HG03095 (cell line): ENCODE measurements around the gene HSPA1A.
"Not testable (repeated sequence)": the region's sequence is repeated elsewhere in the genome, so short reads cannot be mapped to it uniquely, and the experiment has no call there.

ENCODE experiments used
- ATAC-seq: cut with Tn5 transposase; IDR thresholded peaks from one replicate; pipeline ENCODE4 v1.9.1; 2021; ENCODE audit warnings: moderate library complexity; ENCODE audit not compliant: unreplicated experiment

HSPA1A gene

DNA sequence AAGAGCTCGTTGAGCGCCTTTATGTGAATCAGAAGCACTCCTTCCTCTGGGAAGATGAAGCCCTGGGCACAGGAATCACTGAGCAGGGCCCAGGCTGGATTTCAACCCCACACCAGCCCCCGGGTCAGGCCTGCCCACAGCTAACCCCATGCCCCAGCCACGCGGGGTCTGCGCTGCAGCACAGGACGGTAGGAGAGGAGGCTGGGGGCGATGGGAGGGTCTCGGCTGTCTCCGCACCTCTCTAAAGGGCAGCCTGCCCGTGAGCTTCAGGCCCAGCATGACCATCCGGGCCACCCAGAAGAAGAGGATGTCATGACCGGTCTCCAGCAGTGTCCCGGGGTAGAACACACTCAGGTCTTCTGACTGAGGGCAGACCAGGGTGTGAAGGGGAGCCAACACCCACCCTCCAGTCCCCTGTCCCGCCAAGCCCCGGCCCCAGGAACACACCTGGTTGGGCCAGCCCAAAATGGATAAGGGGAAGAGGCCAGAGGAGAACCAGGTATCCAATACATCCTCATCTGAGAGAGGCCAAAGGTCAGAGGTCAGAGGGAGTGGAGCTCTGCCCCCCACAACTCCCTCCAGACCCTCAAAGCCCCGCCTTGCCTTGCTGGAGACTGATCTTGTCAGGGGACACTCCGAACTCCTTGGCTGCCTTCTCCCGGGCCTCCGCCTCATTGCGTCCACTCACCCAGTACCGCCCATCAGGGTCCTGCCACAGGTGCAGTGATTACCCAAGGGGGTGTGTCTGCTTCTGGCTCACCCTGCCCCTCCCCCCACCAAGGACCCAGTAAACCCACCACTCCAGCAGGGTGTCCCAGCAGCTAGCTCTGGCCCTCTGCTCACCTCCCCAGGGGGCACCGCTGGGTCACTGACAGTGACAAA lies 33.9 kb upstream of the HSPA1A start:
- ATAC-seq = no peak

DNA sequence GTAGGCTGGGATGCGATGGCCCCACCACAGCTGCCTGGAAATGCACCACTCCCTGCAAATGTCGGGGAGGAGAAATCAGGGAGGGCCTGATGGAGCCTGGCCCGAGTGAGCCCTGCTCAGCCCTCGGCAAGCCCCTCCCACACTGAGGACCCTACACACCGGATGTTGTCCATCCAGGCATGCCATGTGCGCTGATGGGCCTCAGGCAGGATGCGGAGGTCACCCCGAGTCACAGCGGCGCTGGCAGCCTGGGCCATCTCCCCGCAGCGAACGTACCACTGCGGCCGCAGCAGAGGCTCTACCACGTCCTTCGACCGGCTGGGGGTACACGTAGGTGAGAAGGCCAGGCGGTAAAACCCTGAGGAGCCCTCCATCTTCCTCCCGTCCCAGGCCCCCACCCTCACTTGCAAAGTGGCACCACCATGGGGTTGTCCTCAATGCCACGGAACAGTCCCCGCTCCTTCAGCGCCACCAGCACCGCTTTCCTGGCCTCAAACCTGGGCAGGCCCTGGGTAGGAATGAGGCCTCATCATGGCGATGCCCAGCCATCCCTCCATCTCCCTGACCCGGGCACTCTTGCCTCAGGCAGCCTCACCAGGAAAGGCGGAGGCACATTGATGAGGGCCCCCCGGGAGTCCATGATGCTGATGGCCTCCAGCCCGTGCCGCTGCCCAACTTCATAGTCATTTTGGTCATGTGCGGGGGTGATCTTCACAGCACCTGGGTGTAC lies 33.1 kb upstream of the HSPA1A start:
- no peak for ATAC-seq

DNA sequence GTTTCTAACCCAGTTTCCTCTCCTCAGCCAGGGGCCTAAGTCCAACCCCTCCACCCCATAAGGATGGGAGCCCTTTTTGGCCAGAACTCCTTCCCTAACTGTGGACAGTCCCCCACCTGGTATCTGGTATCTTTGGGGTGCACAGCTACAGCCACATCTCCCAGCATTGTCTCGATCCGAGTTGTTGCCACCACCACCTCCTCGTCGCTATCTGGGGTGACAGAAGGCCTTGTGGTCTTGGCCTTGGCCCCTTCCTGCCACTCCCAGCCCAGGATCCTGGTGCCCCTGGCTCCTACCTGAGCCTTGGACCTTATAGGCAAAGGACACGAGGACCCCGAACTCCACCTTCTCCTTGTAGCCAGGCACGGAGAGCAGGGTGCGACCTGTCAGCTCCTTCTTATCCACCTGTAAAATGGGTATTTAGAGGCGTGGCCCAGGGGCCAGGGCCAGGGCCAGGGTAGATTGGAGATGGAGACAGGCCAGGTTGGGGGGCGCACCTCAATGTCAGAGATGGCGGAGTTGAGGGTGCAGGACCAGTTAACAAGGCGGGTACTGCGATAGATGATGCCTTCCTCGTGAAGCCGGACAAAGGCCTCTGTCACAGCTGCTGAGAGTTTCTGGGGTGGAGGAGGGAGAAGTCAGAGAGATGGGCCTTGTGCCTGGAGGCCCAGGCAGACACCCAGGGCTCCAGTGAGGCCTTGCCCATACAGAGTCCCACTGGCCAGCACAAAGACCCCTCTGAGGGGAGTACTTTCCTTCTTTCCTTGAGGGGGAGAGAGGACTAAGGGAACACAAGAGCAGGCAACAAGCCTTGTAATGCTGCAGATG lies 31.0 kb upstream of the HSPA1A start:
- no peak for ATAC-seq

DNA sequence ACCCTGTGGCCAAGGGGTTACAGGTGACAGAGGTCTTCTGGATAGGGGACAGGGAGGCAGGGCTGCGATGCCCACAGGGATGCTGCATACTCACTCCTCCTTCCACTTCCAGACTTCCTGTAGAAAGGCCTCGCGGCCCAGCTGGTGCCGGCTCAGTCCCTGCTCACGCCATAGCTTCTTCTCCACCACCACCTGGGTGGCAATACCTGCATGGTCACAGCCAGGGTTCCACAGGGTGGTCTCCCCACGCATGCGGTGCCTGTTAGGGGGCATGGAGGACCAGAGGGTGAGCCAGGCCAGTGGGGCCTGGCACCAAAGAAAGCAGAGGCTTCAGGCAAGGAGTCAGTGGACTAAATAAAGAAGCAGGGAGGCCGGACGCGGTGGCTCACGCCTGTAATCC lies 29.9 kb upstream of the HSPA1A start:
- no peak for ATAC-seq

DNA sequence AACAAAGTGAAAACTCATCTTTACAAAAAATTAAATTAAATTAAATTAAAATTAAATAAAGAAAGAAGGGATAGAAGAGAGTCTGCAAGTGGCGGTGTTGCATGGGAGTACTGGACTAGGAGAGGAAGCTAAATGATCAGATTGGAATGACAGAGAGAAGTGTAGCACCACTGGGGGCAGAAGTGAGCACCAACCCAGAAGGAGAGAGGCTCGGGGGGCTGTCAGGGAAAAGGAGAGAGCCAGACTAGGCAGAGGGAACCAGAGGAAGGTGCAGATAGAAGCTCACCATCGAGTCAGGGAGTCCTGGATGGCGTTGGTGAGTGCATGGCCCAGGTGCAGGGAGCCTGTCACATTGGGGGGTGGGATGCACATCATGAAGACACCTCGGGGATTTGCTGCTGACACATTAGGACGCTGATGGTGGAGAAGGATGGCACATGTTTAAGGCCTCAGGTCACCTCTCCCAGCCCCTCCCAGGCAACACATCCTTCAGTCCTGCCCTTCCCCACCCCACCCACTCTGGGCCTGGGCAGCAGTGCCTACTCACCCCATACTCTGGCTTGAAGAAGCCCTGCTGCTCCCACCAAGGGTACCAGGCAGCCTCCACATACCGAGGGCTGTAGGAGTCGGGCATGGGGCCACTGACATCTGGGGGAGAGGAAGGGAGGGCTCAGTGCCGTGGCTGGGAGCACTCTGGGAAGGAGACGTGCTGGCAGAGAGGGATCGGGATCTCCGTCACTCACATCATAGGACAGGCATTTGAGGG lies 23.8 kb upstream of the HSPA1A start:
- no peak for ATAC-seq

DNA sequence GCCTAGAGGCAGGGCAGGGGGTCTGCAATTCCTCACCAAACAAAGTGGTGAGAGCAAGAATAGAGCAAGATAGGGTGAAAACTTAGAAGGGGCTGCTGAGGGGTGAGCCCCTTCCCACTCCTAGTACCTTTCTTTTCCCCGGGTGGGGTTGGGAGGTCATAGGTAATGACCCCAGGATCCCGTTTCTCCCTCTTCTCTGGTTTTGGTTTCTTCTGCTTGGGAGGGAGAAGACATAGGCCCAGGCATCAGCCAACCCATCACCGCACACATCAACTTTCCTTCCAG lies 23.3 kb upstream of the HSPA1A start:
- no peak for ATAC-seq

DNA sequence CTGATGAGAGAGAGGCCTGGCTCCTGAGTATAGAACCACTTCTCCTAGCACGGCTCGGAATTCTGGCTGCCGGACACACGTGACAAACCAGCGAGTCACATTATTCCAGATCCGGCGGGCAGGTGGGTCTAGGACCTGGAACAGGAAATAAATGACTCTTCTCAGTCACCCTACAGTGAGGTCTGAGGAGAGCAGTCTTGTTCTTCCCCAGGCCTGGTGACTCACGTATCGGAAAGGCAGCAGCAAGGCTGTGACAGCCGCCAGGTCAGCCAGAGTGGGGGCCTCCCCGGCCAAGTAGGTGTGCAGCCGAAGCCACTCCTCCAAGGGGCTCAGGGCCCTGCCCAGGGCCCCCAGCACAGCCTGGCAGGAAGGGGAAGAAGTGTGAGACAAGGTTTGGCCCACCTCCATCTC lies 22.6 kb upstream of the HSPA1A start:
- ATAC-seq = no peak

DNA sequence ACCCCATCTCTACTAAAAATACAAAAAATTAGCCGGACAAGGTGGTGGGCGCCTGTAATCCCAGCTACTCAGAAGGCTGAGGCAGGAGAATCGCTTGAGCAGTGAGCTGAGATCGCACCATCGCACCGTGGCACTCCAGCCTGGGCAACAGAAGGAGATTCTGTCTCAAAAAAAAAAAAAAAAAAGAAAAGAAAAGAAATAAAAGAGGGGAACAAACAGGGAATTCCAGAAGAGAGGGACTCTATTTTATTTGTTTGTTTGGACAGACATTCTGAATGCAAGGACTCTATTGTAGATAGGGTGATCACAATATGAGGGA lies 21.5 kb upstream of the HSPA1A start:
- ATAC-seq = not testable (repeated sequence)

DNA sequence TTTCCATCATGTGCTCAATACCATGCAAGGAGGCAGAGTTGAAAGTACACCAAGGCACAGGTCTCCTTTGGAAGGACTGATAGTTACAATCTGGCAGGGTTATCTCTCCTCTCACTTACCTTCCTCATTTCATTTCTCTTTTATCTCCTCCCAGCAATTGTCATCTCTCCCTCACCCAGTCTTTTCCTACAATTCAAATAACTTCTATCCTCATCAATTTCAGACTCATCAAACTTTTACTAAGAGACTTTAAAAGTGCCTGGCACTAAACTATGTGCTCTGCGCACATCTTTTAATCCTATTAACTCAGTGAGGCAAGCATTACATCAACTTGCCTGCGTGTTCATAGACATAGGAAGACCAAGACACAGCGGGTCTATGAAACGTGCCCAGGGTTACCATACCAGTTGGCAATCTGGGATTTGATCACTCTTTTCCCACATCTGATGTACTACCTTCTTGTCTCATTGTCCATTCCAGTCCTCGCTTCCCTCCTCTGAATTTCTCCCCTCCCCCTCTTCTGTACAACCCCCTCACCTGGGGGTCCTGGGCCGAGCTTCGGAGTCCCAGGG lies 21.0 kb upstream of the HSPA1A start:
- ATAC-seq = no peak

DNA sequence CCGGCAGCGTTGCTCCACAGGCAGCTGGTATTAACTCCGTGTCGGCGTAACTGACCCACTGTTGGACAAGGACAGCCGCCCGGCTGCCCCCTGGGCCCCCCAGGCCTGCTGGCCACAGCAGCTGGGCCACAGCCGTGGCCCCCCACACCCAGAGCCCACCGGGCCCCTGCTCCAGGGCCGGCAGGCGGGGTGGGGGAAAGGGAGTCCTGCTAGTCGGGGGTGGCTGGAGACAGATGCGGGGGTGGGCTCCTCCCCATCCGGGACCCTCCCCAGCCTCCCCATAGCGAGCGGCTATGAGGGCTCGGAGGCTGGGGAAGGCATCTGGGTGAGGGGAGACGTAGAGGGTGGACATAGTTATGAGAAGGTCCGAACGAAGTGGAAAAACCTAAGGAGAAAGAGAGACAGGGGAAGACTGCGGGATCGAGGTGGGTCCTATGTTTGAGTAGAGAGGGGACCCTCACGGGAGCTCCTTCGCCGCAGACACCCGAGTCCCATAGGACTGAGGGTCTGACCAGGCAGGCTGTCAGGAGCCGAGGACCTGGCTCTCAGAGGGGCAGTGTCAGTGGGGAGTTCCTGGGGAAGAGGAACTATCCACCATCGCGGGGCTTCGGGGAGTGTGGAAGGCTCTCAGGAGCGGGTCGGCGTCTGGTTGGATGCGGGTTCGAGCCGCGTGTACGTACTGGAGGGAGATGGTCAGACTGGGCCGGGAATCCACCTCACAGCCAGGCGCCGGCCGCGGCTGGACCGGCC lies 20.3 kb upstream of the HSPA1A start:
- peak; percentile 8 for ATAC-seq

DNA sequence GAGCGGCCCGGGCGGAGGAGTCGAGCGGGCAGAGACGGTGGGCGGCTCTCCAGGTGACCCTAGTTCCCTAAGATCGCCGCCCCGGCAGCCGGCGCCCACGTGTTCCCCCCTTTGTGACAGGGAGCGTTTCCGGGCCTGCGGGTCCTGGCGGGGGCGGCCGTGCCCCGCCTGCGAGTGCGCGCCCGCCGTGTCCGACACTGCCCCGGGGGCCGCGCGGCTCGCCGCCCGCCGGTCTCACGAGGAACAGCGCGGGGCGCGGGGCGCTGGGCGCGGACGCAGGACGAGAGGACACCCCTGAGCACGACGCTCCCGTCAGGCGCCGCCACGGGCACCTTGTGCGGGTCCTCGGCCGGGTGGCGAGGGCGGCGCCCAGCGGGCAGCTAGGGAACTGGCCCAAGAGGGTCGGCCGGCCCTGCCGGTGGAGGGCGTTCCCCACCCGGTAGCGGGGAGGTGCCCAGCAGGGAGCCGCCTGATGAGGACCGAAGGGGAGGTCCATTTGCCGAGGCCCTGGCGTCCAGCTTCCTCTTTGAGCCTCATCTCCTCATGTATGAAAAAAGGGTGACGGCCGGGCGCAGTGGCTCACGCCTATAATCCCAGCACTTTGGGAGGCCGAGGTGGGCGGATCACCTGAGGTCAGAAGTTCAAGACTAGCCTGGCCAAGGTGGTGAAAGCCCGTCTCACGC lies 19.6 kb upstream of the HSPA1A start, which contains the start of gene VARS1:
Gene VARS1, minus strand, starts transcription at position 137 of the 683 bp plus-strand sequence. CDS start 535 bp downstream, outside the sequence.
- ATAC-seq = peak; percentile 72

DNA sequence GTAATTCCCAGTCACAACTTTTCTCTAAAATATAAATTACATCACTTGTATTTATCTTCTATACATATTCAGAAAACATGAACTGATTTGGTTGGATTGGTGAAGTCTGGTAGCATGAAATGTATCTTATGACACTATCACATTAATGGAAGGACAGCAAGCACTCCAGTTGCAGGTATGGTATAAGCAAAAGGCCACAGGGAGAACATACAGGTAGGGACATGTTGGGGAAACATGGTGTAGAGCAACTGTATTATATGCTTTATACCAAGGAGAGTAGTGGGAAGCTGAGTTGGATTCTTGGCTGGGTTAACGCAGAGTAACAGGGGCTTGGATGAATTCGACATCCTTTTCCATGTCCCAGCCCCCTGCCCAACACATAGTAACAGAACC lies 18.4 kb upstream of the HSPA1A start:
- ATAC-seq = no peak

DNA sequence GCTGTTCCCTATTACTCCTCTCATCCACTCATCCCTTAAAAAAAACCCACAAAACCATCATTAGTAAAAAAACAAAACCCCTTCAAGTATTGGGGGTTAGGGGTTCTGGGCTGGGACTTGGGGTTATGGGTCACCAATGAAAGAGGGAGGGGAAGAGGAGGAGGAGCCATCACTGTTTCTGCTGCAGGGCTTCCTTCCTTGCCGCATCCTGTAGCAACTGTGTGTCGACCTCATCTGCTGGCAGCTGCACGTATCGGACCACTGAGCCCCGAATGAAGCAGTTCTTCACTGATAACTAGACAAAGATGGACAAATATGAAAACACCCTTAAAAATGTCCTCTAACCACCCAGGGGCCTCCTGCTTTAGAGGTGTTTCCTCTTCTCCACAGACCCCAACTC lies 17.8 kb upstream of the HSPA1A start:
- no peak for ATAC-seq

DNA sequence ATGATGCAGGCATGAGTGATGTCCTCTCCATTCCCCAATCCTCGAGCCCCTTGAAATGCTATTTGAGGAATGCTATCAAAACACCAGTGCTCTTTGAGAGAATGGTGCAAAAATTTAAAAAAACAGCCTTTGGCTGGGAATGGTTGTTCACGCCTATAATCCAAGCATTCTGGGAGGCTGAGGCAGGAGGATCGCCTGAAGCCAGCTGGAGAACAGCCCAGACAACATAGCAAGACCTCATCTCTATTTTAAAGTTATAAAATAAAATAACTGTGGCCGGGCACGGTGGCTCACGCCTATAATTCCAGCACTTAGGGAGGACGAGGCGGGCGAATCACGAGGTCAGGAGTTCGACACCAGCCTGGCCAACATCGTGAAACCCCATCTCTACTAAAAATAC lies 15.6 kb upstream of the HSPA1A start:
- ATAC-seq = no peak

DNA sequence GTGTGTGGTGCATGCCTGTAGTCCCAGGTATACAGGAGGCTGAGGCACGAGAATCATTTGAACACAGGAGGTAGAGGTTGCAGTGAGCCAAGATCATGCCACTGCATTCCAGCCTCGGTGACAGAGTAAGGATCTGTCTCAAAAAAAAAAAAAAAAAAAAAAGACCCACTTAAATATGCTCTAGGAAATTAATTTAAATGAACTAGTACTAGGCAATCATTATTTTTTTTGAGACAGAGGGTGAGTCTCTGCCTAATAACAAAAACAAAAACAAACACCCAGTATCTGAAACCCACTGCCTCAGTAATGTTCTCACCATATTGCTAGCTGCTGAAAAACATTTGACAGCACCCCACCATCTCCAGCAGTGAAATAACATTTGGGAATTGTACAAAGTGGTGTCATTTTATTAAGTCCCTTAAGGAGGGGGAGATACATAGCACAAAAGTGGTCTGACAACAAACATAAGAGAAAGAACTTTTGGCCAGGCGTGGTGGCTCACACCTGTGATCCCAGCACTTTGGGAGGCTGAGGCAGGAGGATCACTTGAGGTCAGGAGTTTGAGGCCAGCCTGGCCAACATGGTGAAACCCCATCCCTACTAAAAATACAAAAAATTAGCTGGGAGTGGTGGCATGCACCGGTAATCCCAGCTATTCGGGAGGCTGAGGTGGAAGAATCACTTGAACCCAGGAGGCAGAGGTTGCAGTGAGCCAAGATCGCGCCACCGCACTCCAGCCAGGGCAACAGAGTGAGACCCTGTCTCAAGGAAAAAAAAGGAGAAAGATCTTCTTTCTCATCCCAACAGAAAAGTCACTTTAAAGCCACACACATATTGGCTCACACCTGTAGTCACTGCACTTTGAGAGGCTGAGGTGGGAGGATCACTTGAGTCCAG lies 14.1 kb upstream of the HSPA1A start:
- ATAC-seq = not testable (repeated sequence)

DNA sequence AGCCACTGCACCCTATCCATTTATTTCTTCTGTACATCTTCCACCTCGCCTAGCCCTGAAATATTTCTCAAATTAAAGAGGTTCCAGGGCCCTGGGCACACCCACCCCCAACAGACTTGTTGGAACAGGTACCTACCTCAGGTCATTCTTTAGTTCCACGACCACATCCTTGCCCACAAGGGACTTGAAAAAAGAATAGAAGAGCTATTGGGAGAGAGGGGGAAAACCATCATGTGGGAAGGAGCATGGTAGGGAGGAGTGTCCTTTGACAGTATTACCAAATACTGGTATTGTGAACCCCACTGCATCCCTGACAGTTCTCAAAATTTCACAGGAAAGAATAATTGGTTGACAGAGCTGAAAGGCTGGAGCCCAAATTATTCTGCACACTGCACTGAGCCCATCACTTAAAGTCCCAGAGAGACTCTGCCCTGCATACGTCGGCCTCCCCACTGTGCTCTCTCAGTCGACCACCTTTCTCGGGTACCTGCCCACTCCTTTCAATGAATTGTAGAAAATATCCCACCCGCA lies 9.3 kb upstream of the HSPA1A start:
- no peak for ATAC-seq

DNA sequence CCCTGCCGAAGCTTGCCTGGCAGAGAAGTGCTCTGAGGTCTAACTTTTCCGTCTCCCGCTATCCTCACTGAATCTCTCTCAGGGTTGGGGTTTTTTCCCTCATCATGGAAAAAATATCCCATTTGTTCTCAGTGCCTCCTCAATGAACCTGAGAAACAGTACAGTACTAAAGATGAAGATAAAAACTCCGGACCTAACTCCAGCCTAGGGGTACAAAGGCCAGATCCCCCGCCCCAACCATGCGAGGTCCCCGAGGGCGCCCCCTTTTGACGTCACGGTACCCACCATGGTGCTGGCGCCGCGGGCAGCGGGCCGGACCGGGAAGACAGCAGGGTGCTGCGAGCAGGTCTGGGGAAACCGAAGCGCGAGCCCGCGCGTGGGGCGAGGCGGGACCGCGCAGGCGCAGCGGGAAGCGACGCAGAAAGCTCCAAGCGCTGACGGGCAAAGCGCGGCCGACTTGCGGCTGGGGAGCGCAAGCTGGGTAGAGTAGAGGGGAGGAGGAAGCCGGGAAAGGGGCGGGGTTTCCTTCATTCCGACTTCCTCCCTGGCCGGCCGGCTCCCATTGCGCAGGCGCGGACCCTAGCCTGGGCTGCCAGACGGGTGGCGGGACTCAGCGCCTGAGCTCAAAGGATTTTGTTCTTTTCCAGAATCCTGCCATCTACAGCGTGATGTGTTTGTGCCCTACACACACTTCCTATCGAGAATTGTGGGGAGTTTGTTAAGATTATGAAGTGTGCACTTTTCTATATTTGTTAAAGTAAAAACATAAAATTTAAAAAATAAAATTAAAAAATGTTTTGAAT lies 8.7 kb upstream of the HSPA1A start, which contains the start of gene LSM2:
Gene LSM2, minus strand, starts transcription at position 497 of the 803 bp plus-strand sequence. Its CDS starts 209 bp downstream, at position 288.
- peak; percentile 68 for ATAC-seq
